Nucleus accumbens (tissue), 56 donors: ENCODE results near the gene SOD3.

Experiments used
- DNase-seq, 56 donors: peaks; one replicate each; lab custom pipeline; 2025; lab: John Stamatoyannopoulos, UW

SOD3 gene

GRCh38 chr4:24837781-24838180 is 42.4 kb downstream of the SOD3 start:
- no peak for DNase-seq

DNA sequence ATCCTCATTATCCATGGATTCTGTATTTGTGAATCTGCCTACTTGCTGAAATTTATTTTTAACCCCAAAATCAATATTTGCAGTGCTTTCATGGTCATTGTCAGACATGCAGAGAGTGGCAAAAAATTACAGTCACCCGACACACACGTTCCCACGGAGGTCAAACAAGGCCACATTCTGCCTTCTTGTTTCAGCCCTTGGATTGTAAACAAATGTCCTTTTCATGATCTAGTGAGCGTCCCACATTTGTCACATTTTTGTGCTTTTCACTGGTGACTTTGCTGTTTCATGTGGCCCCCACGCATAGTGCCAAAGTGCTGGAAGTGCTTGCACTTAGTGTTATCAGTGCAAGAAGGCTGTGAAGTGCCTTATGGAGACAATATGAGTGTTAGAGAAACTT is 45.0 kb downstream of the SOD3 start:
- peak in 2 of 56 donors; percentile 13 to 22 for DNase-seq

GRCh38 chr4:24840826-24841543 is 45.6 kb downstream of the SOD3 start:
- DNase-seq, result no peak

DNA sequence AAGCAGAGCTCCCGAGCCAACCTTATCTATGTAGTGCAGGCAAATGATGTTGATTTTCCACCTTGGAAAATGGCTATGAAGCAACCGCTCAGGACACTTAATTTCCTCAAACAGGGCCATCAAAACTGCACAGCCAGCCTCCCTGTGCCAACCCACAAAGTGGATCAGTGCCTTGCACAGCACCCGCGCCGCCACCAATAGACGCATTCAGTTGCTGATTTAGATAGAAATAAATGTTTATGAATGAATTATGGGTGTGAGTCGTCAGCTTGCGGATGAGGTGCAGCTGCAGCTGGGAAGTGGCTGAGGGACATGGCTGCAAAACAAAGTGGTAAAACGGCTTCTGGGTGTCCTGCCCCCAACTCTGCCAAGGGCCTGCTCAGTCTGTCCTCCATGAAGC is 47.0 kb downstream of the SOD3 start:
- no peak for DNase-seq

- no peak for DNase-seq
Measured at GRCh38 chr4:24843096-24843495, 47.7 kb downstream of the SOD3 start.

GRCh38 chr4:24845132-24845531 is 49.8 kb downstream of the SOD3 start:
- no peak for DNase-seq

- DNase-seq, result no peak
Measured at GRCh38 chr4:24845902-24846301, 50.5 kb downstream of the SOD3 start.

- DNase-seq, result no peak
Measured at GRCh38 chr4:24846716-24847115, 51.3 kb downstream of the SOD3 start.

DNA sequence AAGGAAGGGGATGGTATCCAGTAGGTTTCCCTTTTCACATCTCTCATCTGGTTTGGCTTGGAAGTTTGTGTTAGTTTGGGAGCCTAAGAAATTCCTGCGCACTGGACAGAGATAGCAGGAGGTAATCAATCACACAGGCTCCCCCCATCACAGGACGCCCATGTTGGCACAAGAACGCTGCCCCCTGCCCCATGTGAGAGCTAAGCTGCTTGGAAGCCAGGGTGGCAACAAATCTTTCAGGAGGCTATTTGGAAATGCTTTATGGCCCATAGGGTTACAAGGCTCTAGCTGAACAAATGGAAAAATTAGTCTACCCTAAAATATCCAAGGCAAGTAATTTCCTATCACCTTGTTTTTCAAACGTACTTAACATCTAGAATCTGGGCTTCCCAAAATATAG is 54.0 kb downstream of the SOD3 start:
- DNase-seq, result no peak

GRCh38 chr4:24849756-24850155 is 54.4 kb downstream of the SOD3 start:
- DNase-seq, result no peak
